HEK293 (cell line): Measurements from ENCODE around the gene GART.

Experiments
- CTCF ChIA-PET: fragments of 350-600 bp; formaldehyde crosslinking; extraction: SDS; loops from one replicate; lab custom pipeline; 2021; ENCODE audit warnings: antibody characterized with exemption; lab: Yijun Ruan, JAX
- POLR2A ChIA-PET: fragments of 300-600 bp; formaldehyde crosslinking; extraction: SDS; loops from one replicate; lab custom pipeline; 2020; ENCODE audit warnings: antibody characterized with exemption, inconsistent platforms; lab: Yijun Ruan, JAX
- H3K27ac ChIP-seq: fragments of 200-500 bp; sonication (Bioruptor generic); 2 replicates; pipeline ENCODE4 v1.5.1; 2014; ENCODE audit warnings: low read depth, low read length, control low read depth, inconsistent platforms; ENCODE audit errors: extremely low read depth
- H3K36me3 ChIP-seq, 2 experiments: fragments of 200-500 bp in 1 of 2; sonication (Bioruptor generic) in 1 of 2; 1 replicate in 1 of 2; 2 replicates in 1 of 2; pipeline ENCODE4 v1.5.1; 2014 to 2017; ENCODE audit warnings: inconsistent platforms in 2 of 2, low read length in 2 of 2; ENCODE audit not compliant: control insufficient read depth in 2 of 2, insufficient read depth in 1 of 2
- H3K4me1 ChIP-seq: fragments of 200-500 bp; sonication (Bioruptor generic); 2 replicates; pipeline ENCODE4 v1.5.1; 2014; ENCODE audit warnings: mild to moderate bottlenecking, low read length, inconsistent platforms; ENCODE audit not compliant: control insufficient read depth, insufficient read depth
- H3K4me3 ChIP-seq: 2 replicates; pipeline ENCODE4 v1.5.1; 2011; ENCODE audit warnings: low read depth, mild to moderate bottlenecking, control low read depth, low read length, moderate library complexity
- H3K9me3 ChIP-seq: fragments of 200-500 bp; sonication (Bioruptor generic); 2 replicates; pipeline ENCODE4 v1.5.1; 2014; ENCODE audit warnings: low read depth, low read length, inconsistent platforms; ENCODE audit not compliant: control insufficient read depth, insufficient read depth
- SCRT2 ChIP-seq: fragments of 450-650 bp; formaldehyde crosslinking; IDR thresholded peaks from 2 replicates; pipeline ENCODE4 v1.5.1; 2016; ENCODE audit warnings: missing biosample characterization, missing genetic modification characterization
- ZEB2 ChIP-seq: fragments of 450-650 bp; formaldehyde crosslinking; IDR thresholded peaks from 2 replicates; pipeline ENCODE4 v1.5.1; 2016; ENCODE audit warnings: missing biosample characterization, missing genetic modification characterization
- ZFP41 ChIP-seq: fragments of 450-650 bp; formaldehyde crosslinking; IDR thresholded peaks from 2 replicates; pipeline ENCODE4 v1.5.1; 2016; ENCODE audit warnings: missing biosample characterization, missing genetic modification characterization, borderline replicate concordance
- ZNF121 ChIP-seq: fragments of 450-650 bp; formaldehyde crosslinking; IDR thresholded peaks from 2 replicates; pipeline ENCODE4 v1.5.1; 2016; ENCODE audit warnings: missing biosample characterization, missing genetic modification characterization
- ZNF175 ChIP-seq: fragments of 450-650 bp; formaldehyde crosslinking; IDR thresholded peaks from 2 replicates; pipeline ENCODE4 v1.5.1; 2016; ENCODE audit warnings: missing biosample characterization, missing genetic modification characterization
- ZNF2 ChIP-seq: fragments of 450-650 bp; formaldehyde crosslinking; IDR thresholded peaks from 2 replicates; pipeline ENCODE4 v1.5.1; 2016; ENCODE audit warnings: missing biosample characterization, missing genetic modification characterization
- ZNF433 ChIP-seq: fragments of 450-650 bp; formaldehyde crosslinking; IDR thresholded peaks from 2 replicates; pipeline ENCODE4 v1.5.1; 2016; ENCODE audit warnings: missing biosample characterization, missing genetic modification characterization, low read depth
- ZNF514 ChIP-seq: fragments of 450-650 bp; formaldehyde crosslinking; IDR thresholded peaks from 2 replicates; pipeline ENCODE4 v1.5.1; 2016; ENCODE audit warnings: missing biosample characterization, missing genetic modification characterization
- ZNF529 ChIP-seq: fragments of 450-650 bp; formaldehyde crosslinking; IDR thresholded peaks from 2 replicates; pipeline ENCODE4 v1.5.1; 2017; ENCODE audit warnings: missing genetic modification characterization, missing biosample characterization; ENCODE audit not compliant: insufficient replicate concordance
- ZNF785 ChIP-seq: fragments of 450-650 bp; formaldehyde crosslinking; IDR thresholded peaks from 2 replicates; pipeline ENCODE4 v1.5.1; 2016; ENCODE audit warnings: missing biosample characterization, missing genetic modification characterization
- TF ChIP-seq, protein P1 (sequence below): fragments of 450-650 bp; formaldehyde crosslinking; IDR thresholded peaks from 2 replicates; pipeline ENCODE4 v1.5.1; 2016; ENCODE audit warnings: missing biosample characterization, missing genetic modification characterization, borderline replicate concordance
- TF ChIP-seq, protein P2 (sequence below): fragments of 450-650 bp; formaldehyde crosslinking; IDR thresholded peaks from 2 replicates; pipeline ENCODE4 v1.5.1; 2016; ENCODE audit warnings: missing biosample characterization, missing genetic modification characterization
- TF ChIP-seq, protein P3 (sequence below): fragments of 450-650 bp; formaldehyde crosslinking; IDR thresholded peaks from 2 replicates; pipeline ENCODE4 v1.5.1; 2016; ENCODE audit warnings: missing biosample characterization, missing genetic modification characterization, borderline replicate concordance

Gene GART

DNA sequence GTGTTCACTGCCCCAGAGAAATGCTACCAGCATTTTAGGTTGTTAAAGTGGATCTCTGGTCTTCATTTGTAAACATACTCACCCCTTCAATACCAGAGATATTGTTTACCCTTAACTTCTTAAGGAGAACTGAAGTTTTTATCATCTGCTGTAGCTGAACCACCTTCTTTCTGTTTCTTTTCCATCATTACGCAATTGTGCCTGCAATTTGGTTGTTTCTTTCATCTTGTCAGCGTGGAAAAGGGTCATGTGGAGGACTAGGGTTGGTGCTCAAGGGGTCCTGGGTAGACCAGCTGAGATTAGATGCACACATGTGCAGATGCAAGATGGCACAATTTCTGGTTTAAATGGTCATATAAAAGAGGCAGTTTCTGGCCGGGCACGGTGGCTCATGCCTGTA, 23.0 kb downstream of the GART start (continued):
- TF ChIP-seq, protein P1, sequence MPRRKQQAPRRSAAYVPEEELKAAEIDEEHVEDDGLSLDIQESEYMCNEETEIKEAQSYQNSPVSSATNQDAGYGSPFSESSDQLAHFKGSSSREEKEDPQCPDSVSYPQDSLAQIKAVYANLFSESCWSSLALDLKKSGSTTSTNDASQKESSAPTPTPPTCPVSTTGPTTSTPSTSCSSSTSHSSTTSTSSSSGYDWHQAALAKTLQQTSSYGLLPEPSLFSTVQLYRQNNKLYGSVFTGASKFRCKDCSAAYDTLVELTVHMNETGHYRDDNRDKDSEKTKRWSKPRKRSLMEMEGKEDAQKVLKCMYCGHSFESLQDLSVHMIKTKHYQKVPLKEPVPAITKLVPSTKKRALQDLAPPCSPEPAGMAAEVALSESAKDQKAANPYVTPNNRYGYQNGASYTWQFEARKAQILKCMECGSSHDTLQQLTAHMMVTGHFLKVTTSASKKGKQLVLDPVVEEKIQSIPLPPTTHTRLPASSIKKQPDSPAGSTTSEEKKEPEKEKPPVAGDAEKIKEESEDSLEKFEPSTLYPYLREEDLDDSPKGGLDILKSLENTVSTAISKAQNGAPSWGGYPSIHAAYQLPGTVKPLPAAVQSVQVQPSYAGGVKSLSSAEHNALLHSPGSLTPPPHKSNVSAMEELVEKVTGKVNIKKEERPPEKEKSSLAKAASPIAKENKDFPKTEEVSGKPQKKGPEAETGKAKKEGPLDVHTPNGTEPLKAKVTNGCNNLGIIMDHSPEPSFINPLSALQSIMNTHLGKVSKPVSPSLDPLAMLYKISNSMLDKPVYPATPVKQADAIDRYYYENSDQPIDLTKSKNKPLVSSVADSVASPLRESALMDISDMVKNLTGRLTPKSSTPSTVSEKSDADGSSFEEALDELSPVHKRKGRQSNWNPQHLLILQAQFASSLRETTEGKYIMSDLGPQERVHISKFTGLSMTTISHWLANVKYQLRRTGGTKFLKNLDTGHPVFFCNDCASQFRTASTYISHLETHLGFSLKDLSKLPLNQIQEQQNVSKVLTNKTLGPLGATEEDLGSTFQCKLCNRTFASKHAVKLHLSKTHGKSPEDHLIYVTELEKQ (tag by site-specific recombination), result no peak
- TF ChIP-seq ZNF785 (tag by site-specific recombination) (no peak), ZNF514 (tag by site-specific recombination) (no peak), ZNF175 (tag by site-specific recombination) (no peak), ZEB2 (no peak), ZNF2 (tag by site-specific recombination) (no peak), ZFP41 (no peak)
- TF ChIP-seq, protein P2, sequence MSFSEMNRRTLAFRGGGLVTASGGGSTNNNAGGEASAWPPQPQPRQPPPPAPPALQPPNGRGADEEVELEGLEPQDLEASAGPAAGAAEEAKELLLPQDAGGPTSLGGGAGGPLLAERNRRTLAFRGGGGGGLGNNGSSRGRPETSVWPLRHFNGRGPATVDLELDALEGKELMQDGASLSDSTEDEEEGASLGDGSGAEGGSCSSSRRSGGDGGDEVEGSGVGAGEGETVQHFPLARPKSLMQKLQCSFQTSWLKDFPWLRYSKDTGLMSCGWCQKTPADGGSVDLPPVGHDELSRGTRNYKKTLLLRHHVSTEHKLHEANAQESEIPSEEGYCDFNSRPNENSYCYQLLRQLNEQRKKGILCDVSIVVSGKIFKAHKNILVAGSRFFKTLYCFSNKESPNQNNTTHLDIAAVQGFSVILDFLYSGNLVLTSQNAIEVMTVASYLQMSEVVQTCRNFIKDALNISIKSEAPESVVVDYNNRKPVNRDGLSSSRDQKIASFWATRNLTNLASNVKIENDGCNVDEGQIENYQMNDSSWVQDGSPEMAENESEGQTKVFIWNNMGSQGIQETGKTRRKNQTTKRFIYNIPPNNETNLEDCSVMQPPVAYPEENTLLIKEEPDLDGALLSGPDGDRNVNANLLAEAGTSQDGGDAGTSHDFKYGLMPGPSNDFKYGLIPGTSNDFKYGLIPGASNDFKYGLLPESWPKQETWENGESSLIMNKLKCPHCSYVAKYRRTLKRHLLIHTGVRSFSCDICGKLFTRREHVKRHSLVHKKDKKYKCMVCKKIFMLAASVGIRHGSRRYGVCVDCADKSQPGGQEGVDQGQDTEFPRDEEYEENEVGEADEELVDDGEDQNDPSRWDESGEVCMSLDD (tag by site-specific recombination), result no peak

DNA sequence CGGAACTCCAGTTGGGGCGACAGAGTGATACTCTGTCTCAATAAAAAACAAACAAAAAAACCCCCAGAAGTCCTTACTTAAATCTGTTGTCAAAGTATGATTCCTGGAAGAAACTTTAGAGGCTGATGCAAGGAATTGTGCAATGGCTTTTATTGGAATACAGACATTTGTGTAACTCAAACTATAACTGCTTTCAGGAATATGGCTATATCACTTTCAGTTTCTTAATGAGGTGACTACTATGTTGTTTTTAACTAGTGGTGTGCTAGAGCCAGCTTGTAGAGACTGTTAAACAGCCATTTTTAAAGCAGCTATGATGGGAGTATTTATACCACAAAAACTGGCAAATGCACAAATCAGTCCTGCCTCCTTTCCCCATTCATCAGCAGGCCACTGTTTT, 27.7 kb downstream of the GART start:
- no peak for TF ChIP-seq ZNF529
- TF ChIP-seq, protein P3, sequence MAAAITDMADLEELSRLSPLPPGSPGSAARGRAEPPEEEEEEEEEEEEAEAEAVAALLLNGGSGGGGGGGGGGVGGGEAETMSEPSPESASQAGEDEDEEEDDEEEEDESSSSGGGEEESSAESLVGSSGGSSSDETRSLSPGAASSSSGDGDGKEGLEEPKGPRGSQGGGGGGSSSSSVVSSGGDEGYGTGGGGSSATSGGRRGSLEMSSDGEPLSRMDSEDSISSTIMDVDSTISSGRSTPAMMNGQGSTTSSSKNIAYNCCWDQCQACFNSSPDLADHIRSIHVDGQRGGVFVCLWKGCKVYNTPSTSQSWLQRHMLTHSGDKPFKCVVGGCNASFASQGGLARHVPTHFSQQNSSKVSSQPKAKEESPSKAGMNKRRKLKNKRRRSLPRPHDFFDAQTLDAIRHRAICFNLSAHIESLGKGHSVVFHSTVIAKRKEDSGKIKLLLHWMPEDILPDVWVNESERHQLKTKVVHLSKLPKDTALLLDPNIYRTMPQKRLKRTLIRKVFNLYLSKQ, result no peak
- no peak for TF ChIP-seq SCRT2 (tag by site-specific recombination)
- TF ChIP-seq, all 188 proteins: peak for 0
- POLR2A ChIA-PET, result no interaction called here
- CTCF ChIA-PET, result interaction anchor here (0.6 kb wide), 1 partner anchor 800 kb away, joined by 3 read pairs; no protein-coding TSS in a partner anchor
- Histone ChIP-seq H3K9me3 (no peaks in the 10 kb centered on the region), H3K36me3 (peaks cover 90 to 96% of the 10 kb centered on the region in 2 experiments), H3K4me3 (no peak overlapping the region), H3K4me1 (no peaks in the 10 kb centered on the region), H3K27ac (no peak overlapping the region)

DNA sequence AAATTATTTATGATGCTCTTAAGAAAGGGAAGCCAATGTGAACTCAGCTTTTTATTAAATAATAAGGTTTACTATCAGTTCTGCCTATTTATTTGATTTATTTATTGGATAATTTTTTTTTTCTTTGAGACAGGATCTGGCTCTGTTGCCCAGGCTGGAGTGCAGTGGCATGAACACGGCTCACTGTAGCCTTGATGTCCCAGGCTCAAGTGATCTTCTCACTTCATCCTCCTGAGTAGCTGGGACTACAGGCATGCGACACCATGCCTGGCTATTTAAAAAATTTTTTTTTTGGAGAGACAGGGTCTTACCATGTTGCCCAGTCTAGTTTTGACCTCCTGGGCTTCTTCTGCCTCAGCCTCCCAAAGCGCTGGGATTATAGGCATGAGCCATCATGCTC, 29.4 kb downstream of the GART start:
- H3K27ac ChIP-seq, result no peak overlapping the region
- H3K4me1 ChIP-seq, result no peaks in the 10 kb centered on the region
- no peaks in the 10 kb centered on the region for H3K9me3 ChIP-seq
- peaks cover 91 to 97% of the 10 kb centered on the region in 2 experiments for H3K36me3 ChIP-seq
- peak; percentile 82 for TF ChIP-seq ZNF121 (tag by site-specific recombination)
- no peak for TF ChIP-seq ZNF433 (tag by site-specific recombination)
- H3K4me3 ChIP-seq, result no peak overlapping the region
- ChIA-PET POLR2A (no interaction called here), CTCF (interaction anchor here (0.6 to 1.3 kb wide), 2 partner anchors 14 to 93 kb away, joined by 3 read pairs; no protein-coding TSS in a partner anchor)
